Activated CD8-positive, alpha-beta memory T cell treated with anti-CD3 and anti-CD28 coated beads for 1 hour (primary cell): ENCODE measurements around the gene IL4R.
"Not testable (repeated sequence)": the region's sequence is repeated elsewhere in the genome, so short reads cannot be mapped to it uniquely, and the experiment has no call there.

ENCODE experiments used
- DNase-seq, 2 donors: peaks; one replicate each; pipeline ENCODE4 v3.0.0-alpha.2; 2020; ENCODE audit warnings: low read depth in 1 of 2; ENCODE audit errors: extremely low read depth in 1 of 2

The IL4R gene

GRCh38 chr16:27377666-27378485 is 64.1 kb downstream of the IL4R start:
- no peak for DNase-seq

- no peak for DNase-seq
Measured at GRCh38 chr16:27378871-27379481, 65.2 kb downstream of the IL4R start.

- DNase-seq = no peak
Measured at GRCh38 chr16:27379919-27380318, 66.1 kb downstream of the IL4R start.

- no peak for DNase-seq
Measured at GRCh38 chr16:27381236-27381635, 67.5 kb downstream of the IL4R start.

- DNase-seq = no peak
Measured at GRCh38 chr16:27381974-27382855, 68.4 kb downstream of the IL4R start.

GRCh38 chr16:27383556-27384243 is 69.9 kb downstream of the IL4R start:
- no peak for DNase-seq

GRCh38 chr16:27384425-27384824 is 70.7 kb downstream of the IL4R start:
- no peak for DNase-seq

GRCh38 chr16:27385398-27385797 is 71.6 kb downstream of the IL4R start:
- DNase-seq = no peak

GRCh38 chr16:27386674-27387073 is 72.9 kb downstream of the IL4R start:
- DNase-seq = no peak

- no peak for DNase-seq
Measured at GRCh38 chr16:27387724-27388123, 74.0 kb downstream of the IL4R start.

GRCh38 chr16:27389272-27389961 is 75.6 kb downstream of the IL4R start:
- DNase-seq = no peak

GRCh38 chr16:27390151-27390550 is 76.4 kb downstream of the IL4R start:
- DNase-seq = no peak

GRCh38 chr16:27392671-27393070 is 78.9 kb downstream of the IL4R start:
- no peak for DNase-seq

GRCh38 chr16:27394516-27394915 is 80.7 kb downstream of the IL4R start:
- DNase-seq = no peak

GRCh38 chr16:27398341-27398893 is 84.6 kb downstream of the IL4R start:
- not testable (repeated sequence) for DNase-seq

GRCh38 chr16:27398894-27399853 is 85.4 kb downstream of the IL4R start:
- no peak for DNase-seq

GRCh38 chr16:27399969-27400368 is 86.2 kb downstream of the IL4R start:
- DNase-seq = no peak

- DNase-seq = no peak
Measured at GRCh38 chr16:27400751-27401620, 87.2 kb downstream of the IL4R start.
